ENCODE data around the gene GALNT11. TPM values are rescaled to one million over a fixed set of nuclear protein-coding genes. Genes with fewer than 3 reads are reported as not detected.

The GALNT11 gene

Small RNA genes lying within 50 kb of the gene (small RNA-seq; reads per million reads assigned to genes)
- gene RF00017 = not detected
